ENCODE measurements around the gene PRDM7. TPM values are rescaled to one million over a fixed set of nuclear protein-coding genes. Genes with fewer than 3 reads are reported as not detected.

Gene PRDM7
- polyA plus RNA-seq, 1 donor from 2014 or later: not detected

DNA sequence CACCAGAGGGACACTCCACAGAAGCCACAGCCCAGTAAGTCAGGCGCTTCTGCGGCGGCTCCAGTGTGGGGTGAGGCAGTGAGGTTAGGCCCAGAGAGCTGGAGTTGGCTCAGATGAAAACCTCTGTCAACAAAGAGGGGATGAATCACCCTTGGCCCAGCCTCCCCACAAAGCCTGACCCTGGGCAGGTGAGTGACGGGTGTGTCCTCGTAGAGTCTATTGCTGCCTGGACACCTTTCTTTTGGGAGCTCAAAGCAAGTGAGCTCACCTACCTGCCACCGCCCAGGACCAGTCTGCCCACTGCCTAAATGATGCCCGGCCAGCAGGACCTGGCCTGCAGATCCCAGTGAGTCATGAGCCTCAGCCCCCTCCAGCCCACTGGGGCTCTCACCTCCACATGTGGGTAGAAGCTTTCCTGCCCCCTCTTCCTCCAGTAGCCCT lies 33.0 kb downstream of the PRDM7 start:
- Histone ChIP-seq H3K4me2 (ENCODE audit: low read length) (no peak overlapping the region), H3K9me3 (ENCODE audit: low read length) (no peaks in the 10 kb centered on the region), H3K9ac (ENCODE audit: low read length) (no peak overlapping the region), H3K9me2 (ENCODE audit: insufficient read depth, low read length) (no peaks in the 10 kb centered on the region), H3K79me2 (replicated peaks; ENCODE audit: insufficient read depth, low read length) (no peaks in the 10 kb centered on the region), H3K27me3 (ENCODE audit: insufficient read depth, low read depth, low read length) (no peaks in the 10 kb centered on the region), H3K4me3 (ENCODE audit: low read length) (no peak overlapping the region), H2AFZ (ENCODE audit: low read depth, low read length) (no peak overlapping the region), H3K36me3 (ENCODE audit: insufficient read depth, low read length) (no peaks in the 10 kb centered on the region), H3K27ac (ENCODE audit: low read length) (no peak overlapping the region), H4K20me1 (ENCODE audit: insufficient read depth) (no peaks in the 10 kb centered on the region), H3F3A (ENCODE audit: insufficient read depth, low read length, poor library complexity, severe bottlenecking) (no peaks in the 10 kb centered on the region)
- TF ChIP-seq RAD21 (conservative IDR thresholded peaks at IDR 0.05) (no peak), TAF1 (IDR thresholded peaks at IDR 0.05; ENCODE audit: low read depth) (no peak), EP300 (conservative IDR thresholded peaks at IDR 0.05; ENCODE audit: poor library complexity, severe bottlenecking) (no peak), SMC3 (conservative IDR thresholded peaks at IDR 0.05; ENCODE audit: poor library complexity) (no peak), POLR2AphosphoS5 (IDR thresholded peaks at IDR 0.05) (no peak), EZH2 (IDR thresholded peaks at IDR 0.05; ENCODE audit: borderline replicate concordance, insufficient read depth, low read length, poor library complexity, severe bottlenecking) (no peak), MXI1 (conservative IDR thresholded peaks at IDR 0.05; ENCODE audit: poor library complexity, severe bottlenecking) (no peak)
- TF ChIP-seq, protein P1, sequence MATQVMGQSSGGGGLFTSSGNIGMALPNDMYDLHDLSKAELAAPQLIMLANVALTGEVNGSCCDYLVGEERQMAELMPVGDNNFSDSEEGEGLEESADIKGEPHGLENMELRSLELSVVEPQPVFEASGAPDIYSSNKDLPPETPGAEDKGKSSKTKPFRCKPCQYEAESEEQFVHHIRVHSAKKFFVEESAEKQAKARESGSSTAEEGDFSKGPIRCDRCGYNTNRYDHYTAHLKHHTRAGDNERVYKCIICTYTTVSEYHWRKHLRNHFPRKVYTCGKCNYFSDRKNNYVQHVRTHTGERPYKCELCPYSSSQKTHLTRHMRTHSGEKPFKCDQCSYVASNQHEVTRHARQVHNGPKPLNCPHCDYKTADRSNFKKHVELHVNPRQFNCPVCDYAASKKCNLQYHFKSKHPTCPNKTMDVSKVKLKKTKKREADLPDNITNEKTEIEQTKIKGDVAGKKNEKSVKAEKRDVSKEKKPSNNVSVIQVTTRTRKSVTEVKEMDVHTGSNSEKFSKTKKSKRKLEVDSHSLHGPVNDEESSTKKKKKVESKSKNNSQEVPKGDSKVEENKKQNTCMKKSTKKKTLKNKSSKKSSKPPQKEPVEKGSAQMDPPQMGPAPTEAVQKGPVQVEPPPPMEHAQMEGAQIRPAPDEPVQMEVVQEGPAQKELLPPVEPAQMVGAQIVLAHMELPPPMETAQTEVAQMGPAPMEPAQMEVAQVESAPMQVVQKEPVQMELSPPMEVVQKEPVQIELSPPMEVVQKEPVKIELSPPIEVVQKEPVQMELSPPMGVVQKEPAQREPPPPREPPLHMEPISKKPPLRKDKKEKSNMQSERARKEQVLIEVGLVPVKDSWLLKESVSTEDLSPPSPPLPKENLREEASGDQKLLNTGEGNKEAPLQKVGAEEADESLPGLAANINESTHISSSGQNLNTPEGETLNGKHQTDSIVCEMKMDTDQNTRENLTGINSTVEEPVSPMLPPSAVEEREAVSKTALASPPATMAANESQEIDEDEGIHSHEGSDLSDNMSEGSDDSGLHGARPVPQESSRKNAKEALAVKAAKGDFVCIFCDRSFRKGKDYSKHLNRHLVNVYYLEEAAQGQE (IDR thresholded peaks at IDR 0.05; ENCODE audit: borderline replicate concordance): no peak
- TF ChIP-seq, protein P2, sequence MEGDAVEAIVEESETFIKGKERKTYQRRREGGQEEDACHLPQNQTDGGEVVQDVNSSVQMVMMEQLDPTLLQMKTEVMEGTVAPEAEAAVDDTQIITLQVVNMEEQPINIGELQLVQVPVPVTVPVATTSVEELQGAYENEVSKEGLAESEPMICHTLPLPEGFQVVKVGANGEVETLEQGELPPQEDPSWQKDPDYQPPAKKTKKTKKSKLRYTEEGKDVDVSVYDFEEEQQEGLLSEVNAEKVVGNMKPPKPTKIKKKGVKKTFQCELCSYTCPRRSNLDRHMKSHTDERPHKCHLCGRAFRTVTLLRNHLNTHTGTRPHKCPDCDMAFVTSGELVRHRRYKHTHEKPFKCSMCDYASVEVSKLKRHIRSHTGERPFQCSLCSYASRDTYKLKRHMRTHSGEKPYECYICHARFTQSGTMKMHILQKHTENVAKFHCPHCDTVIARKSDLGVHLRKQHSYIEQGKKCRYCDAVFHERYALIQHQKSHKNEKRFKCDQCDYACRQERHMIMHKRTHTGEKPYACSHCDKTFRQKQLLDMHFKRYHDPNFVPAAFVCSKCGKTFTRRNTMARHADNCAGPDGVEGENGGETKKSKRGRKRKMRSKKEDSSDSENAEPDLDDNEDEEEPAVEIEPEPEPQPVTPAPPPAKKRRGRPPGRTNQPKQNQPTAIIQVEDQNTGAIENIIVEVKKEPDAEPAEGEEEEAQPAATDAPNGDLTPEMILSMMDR (IDR thresholded peaks at IDR 0.05; ENCODE audit: poor library complexity, severe bottlenecking): no peak

DNA sequence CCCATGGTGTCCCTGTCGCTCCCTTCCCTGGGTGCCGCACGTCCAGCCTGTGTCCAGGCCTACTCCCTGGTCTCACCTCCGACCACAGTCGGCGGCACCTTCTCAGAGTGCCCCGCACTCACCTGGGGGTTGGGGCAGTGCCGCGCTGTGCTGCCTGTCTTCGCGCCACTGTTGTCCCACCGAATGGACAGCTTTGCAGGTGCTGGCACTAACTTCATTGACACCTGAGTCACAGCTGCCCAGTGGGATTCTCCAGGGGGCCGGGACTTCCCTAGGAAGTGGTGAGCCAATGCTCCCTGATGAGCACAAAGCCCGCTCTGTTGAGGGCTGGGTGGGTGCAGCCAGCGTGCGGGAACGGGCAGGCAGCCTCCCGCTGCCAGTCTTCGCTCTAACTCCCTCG lies 33.6 kb downstream of the PRDM7 start:
- Histone ChIP-seq H3K27me3 (ENCODE audit: insufficient read depth, low read depth, low read length) (no peaks in the 10 kb centered on the region), H3K9me2 (ENCODE audit: insufficient read depth, low read length) (no peaks in the 10 kb centered on the region), H4K20me1 (ENCODE audit: insufficient read depth) (no peaks in the 10 kb centered on the region), H3K9ac (ENCODE audit: low read length) (no peak overlapping the region), H3K27ac (ENCODE audit: low read length) (no peak overlapping the region), H3K4me3 (ENCODE audit: low read length) (no peak overlapping the region), H2AFZ (ENCODE audit: low read depth, low read length) (no peak overlapping the region), H3K36me3 (ENCODE audit: insufficient read depth, low read length) (no peaks in the 10 kb centered on the region), H3K9me3 (ENCODE audit: low read length) (no peaks in the 10 kb centered on the region), H3F3A (ENCODE audit: insufficient read depth, low read length, poor library complexity, severe bottlenecking) (no peaks in the 10 kb centered on the region), H3K4me2 (ENCODE audit: low read length) (no peak overlapping the region), H3K79me2 (replicated peaks; ENCODE audit: insufficient read depth, low read length) (no peaks in the 10 kb centered on the region)
- TF ChIP-seq RAD21 (conservative IDR thresholded peaks at IDR 0.05) (no peak), TAF1 (IDR thresholded peaks at IDR 0.05; ENCODE audit: low read depth) (no peak), EZH2 (IDR thresholded peaks at IDR 0.05; ENCODE audit: borderline replicate concordance, insufficient read depth, low read length, poor library complexity, severe bottlenecking) (no peak), MXI1 (conservative IDR thresholded peaks at IDR 0.05; ENCODE audit: poor library complexity, severe bottlenecking) (no peak), SMC3 (conservative IDR thresholded peaks at IDR 0.05; ENCODE audit: poor library complexity) (no peak), EP300 (conservative IDR thresholded peaks at IDR 0.05; ENCODE audit: poor library complexity, severe bottlenecking) (no peak), POLR2AphosphoS5 (IDR thresholded peaks at IDR 0.05) (no peak)
- TF ChIP-seq, protein P2 (IDR thresholded peaks at IDR 0.05; ENCODE audit: poor library complexity, severe bottlenecking): no peak
- TF ChIP-seq, protein P1 (IDR thresholded peaks at IDR 0.05; ENCODE audit: borderline replicate concordance): no peak

Measured in neural cell (in vitro differentiated cells).